ENCODE data around the gene TIMELESS.
A peak's percentile ranks its signal among the peaks of the same experiment; 100 is the strongest.
"Not testable (repeated sequence)": the region's sequence is repeated elsewhere in the genome, so short reads cannot be mapped to it uniquely, and the experiment has no call there.

The TIMELESS gene, protein sequence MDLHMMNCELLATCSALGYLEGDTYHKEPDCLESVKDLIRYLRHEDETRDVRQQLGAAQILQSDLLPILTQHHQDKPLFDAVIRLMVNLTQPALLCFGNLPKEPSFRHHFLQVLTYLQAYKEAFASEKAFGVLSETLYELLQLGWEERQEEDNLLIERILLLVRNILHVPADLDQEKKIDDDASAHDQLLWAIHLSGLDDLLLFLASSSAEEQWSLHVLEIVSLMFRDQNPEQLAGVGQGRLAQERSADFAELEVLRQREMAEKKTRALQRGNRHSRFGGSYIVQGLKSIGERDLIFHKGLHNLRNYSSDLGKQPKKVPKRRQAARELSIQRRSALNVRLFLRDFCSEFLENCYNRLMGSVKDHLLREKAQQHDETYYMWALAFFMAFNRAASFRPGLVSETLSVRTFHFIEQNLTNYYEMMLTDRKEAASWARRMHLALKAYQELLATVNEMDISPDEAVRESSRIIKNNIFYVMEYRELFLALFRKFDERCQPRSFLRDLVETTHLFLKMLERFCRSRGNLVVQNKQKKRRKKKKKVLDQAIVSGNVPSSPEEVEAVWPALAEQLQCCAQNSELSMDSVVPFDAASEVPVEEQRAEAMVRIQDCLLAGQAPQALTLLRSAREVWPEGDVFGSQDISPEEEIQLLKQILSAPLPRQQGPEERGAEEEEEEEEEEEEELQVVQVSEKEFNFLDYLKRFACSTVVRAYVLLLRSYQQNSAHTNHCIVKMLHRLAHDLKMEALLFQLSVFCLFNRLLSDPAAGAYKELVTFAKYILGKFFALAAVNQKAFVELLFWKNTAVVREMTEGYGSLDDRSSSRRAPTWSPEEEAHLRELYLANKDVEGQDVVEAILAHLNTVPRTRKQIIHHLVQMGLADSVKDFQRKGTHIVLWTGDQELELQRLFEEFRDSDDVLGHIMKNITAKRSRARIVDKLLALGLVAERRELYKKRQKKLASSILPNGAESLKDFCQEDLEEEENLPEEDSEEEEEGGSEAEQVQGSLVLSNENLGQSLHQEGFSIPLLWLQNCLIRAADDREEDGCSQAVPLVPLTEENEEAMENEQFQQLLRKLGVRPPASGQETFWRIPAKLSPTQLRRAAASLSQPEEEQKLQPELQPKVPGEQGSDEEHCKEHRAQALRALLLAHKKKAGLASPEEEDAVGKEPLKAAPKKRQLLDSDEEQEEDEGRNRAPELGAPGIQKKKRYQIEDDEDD

DNA sequence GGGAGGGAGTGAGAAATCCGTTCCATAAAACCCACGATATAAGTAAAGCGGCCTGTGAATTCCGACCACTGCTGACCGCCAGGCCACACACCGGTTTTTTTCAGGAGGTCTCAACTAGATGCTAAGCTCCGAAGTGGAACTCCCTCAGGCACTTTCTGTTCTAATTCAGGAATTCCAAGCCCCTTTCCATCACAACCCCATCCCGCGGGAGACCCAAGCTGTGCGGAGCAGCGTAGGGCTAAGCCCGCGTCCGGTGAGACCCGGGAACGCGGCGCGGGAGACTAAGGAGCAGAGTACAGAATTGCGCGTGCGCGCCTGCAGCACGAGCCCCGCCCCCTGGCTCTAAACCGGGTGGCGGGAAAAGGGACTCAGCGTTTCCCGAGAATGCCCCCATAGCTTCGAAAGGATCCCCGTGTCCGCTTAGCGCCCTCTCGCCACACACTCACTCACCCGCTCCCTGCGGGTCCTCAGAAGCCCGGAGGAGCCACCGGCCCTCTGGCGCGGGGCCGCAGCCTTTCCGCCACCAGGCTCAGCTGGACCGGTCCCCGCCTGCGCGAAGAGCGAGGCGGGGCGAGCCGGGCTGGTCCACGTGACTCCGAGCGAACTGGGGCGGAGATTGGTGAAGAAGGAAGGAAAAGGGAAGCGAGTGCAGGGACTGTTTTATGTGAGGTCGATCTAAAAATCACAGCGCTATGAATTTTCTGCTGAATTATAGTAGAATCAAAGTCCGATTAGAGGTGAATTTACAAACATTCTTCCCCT lies at the start of gene TIMELESS:
Gene TIMELESS (minus strand): TSS at position 567 of the 762 bp plus-strand sequence. CDS start 15,256 bp downstream, outside the sequence.
- DNase-seq: peak; percentile 97

- DNase-seq: not testable (repeated sequence)
Measured at GRCh38 chr12:56498126-56498902, 49.1 kb upstream of the TIMELESS start.

- peak; percentile 55 for DNase-seq
Measured at GRCh38 chr12:56496704-56497103, 47.5 kb upstream of the TIMELESS start.

- DNase-seq: not testable (repeated sequence)
Measured at GRCh38 chr12:56494481-56494880, 45.3 kb upstream of the TIMELESS start.

DNA sequence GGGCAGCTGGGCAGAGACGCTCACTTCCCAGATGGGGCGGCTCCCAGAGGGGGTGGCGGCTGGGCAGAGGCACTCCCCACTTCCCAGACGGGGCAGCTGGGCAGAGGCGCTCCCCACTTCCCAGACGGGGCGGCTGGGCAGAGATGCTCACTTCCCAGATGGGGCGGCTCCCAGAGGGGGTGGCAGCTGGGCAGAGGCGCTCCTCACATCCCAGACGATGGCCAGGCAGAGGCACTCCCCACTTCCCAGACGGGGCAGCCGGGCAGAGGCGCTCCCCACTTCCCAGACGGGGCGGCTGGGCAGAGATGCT lies 44.8 kb upstream of the TIMELESS start:
- DNase-seq: not testable (repeated sequence)

- DNase-seq: not testable (repeated sequence)
Measured at GRCh38 chr12:56493409-56494105, 44.3 kb upstream of the TIMELESS start.

DNA sequence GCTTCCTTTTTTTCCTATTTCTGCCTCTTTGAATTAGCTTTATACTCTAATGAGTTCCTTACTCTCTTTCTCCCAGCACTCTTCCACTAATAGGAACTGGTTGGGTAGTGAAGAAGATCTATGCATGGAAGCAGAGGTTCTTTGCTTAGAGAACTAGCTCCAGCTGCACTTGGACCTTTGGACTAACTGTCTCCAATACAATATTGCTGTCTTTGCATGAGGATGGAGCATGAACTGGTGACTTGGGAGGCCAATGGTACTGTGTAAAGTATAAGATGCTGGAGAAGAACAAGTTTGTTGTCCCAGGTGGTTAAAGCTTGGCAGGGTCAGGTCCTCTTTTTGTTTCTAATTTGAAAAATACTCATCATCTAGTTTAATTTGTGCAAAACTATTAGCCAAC lies 41.1 kb upstream of the TIMELESS start:
- no peak for DNase-seq

DNA sequence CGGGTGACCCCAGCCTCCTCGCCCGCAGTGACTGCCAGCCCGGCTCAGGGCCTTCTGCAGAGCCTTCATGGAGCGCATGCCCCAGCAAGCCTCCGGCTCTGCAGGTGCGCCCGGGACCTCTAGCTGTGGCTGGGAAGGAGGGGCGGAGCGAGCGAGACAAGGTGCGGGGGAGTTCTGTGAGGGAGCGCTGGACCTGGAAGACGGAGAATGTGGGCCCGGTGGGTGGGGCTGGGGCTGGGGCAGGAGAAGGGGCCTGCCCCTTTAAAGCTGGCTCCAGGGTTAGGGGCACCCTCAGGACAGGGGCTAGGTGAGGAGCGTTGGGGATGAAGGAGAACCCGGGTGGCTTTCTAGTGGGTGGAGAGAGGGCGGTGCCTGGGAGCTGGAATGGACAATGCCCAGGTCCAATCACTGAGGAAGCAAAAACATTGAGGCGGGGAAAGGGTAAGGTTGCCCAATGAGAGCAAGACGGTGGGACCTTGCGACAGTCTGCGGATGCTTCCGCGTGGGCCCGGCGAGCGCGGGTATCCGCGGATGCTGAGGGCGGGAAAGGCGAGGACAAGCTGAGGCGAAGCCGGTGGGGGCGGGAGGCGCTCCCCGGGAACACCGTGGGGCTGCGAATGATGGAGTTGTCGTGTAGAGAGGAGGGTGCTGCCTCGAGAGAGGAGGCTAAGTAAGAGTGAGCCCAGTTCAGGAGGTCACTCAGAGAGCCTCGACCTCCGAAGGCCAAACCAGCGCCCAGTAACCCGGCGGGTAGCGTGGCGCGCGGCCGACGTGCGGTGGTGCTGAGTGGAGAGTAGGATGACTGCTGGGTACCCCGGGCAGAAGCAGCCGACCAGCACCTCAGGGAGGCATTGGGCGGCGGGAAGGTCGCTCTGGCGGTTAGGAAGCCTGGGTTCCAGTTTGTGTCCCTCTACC lies 39.1 kb upstream of the TIMELESS start, which contains the start of gene GLS2:
Gene GLS2 (minus strand): TSS at position 121 of the 915 bp plus-strand sequence. CDS start 43 bp downstream, at position 78.
- DNase-seq: peak; percentile 97

- DNase-seq: peak; percentile 84
Measured at GRCh38 chr12:56487448-56488040, 38.3 kb upstream of the TIMELESS start.

- peak; percentile 58 for DNase-seq
Measured at GRCh38 chr12:56486694-56487093, 37.5 kb upstream of the TIMELESS start.

- DNase-seq: no peak
Measured at GRCh38 chr12:56484566-56484965, 35.3 kb upstream of the TIMELESS start.

- no peak for DNase-seq
Measured at GRCh38 chr12:56479625-56480024, 30.4 kb upstream of the TIMELESS start.

DNA sequence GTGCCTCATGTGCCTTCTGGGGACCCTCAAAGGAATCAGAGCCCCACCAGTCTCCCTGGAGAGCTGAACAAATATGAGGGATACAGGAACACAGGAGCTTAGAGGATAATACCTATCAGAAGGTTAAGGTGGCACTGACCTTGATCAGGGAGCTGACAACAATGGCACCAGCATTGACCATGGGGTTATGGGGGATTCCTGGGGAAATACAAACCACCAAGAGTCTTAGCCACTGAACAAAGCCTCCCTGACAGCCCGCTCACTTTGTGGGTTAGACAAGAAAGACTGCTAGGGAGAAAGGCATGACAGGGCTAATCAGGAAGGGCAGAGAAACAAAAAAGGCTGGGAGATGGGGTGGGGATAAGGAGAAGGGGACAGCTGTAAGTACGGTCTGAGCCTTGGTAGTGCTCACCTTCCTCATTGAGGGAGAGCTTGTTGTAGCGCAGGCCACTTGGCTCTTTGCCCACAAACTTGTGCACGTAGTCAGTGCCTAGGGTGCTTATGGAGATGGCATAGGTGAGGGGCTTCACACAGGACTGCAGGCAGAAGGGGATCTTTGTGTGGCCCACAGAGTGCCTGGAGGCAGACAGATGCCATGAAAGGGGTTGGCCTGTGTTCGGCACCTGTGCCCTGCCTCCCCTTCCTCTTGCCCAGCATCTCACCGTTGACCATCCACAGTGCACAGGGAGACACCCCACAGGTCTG lies 28.4 kb upstream of the TIMELESS start:
- no peak for DNase-seq

- DNase-seq: no peak
Measured at GRCh38 chr12:56476972-56477432, 27.8 kb upstream of the TIMELESS start.

GRCh38 chr12:56476143-56476542 lies 26.9 kb upstream of the TIMELESS start:
- no peak for DNase-seq

DNA sequence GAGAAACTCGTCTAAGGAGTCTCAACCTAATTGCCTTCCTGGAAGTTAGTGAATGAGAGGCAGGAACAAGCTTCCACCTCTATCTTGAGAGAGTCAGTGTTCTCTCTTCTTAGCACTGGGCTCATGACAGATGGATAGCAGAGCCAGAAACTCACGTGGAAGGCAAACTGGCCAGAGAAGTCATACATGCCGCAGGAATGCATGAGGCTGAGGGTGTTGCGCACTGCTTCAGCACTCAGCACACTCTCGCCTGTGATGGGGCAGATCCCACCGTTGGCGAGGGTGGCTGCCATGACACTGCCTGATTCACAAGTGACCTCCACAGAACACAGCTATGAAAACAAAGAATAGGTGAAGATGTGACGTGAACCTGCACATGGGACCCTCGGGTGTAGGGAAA lies 25.2 kb upstream of the TIMELESS start:
- DNase-seq: no peak

- peak; percentile 64 for DNase-seq
Measured at GRCh38 chr12:56469007-56469930, 20.0 kb upstream of the TIMELESS start.
